Suppressor macrophage treated with lipopolysaccharide for 4 hours (primary cell): ENCODE data around the gene FOXN1.

Experiments used
- DNase-seq: peaks from one replicate; pipeline ENCODE4 v3.0.0-alpha.2; 2020

Gene FOXN1

DNA sequence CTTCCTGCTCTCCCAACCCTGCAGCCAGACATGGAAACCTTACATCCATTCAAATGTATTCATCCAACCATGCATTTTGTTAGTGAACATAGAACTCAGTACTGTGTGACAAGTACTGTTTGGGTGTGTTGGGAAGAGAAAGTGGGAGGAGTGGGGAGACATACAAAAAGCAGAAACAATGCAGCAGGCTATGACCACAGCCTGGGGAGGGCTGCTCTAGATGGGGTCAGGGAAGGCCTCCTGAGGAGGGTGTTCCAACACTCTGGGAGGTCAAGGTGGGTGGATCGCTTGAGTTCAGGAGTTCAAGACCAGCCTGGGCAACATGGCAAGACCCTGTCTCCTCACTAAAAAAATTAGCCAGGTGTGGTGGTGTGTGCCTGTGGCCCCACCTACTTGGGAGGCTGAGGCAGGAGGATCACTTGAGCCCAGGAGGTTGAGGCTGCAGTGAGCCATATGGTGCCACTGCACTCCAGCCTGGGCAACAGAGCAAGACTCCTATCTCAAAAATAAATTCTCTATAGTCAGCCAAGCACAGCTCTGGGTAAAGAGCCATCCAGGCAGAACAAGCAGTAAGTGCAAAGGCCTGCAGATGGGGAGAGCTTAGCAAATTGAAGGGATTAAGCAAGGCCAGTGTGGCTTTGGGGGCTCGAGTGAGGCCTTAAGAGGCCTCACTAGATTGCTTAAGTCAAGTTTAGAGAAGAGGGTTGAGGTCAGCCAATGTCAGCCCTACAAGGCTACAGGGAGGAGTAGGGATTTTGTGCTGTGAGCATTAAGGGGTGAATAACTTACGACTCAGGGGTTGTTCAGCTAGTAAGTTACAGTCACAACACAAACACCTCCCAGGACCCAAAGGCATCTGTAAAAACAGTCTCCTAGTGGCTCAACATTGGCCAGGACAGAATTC lies 27.2 kb upstream of the FOXN1 start:
- peak; percentile 16 for DNase-seq

DNA sequence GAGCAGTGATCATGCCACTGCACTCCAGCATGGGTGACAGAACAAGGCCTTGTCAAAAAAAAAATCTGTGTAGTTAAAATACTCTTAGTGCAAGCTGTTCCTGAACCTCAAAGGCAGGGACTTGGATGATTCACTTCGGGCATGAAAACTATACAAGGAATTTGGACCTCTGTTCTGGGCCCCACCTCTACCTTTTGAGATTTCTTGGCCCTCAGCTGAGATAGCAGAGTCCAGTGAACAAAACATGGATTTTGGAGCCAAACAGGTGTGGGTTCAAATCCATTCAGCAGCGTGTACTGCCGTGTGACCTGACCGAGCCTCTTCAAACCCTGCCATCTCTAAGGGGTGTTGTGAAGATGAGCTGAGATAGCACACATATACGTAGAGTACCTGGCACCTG lies 25.9 kb upstream of the FOXN1 start:
- DNase-seq: no peak

DNA sequence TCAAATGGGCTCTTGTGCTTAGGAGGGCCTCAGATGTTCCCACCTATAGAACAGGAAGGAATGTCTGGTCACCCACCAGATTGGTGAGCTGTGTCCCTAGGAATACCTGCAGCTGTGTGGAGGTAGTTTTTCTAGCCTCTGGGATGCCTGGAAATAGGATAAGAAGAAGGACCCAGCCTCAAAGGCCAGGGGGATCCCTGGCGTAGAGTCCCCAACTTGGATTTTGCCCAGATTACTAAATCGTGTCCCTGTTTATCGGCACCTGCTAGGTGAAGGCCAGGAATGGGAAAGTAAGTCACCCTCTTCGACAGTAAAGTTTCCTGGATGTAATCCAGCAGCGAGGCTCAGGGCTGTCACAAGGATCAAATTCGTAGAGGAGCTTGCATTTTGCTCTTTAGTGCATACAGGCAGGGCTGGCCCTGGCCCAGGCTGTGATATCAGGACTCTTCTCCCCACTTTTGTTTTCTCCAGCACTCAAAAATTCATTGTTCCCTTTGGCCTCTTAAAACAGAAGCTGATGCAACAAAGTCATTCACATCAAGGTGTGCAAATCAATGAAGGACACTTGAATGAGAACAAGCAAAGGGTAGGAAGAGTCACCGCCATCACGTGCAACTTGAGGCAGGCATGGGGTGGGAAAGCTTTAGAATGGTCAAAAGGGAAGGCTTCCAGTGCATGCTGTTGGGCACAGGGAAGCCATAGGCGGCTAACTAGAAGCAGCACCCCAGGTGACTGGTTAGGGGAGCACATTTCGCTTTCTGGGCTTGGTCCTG lies 25.2 kb upstream of the FOXN1 start:
- no peak for DNase-seq

DNA sequence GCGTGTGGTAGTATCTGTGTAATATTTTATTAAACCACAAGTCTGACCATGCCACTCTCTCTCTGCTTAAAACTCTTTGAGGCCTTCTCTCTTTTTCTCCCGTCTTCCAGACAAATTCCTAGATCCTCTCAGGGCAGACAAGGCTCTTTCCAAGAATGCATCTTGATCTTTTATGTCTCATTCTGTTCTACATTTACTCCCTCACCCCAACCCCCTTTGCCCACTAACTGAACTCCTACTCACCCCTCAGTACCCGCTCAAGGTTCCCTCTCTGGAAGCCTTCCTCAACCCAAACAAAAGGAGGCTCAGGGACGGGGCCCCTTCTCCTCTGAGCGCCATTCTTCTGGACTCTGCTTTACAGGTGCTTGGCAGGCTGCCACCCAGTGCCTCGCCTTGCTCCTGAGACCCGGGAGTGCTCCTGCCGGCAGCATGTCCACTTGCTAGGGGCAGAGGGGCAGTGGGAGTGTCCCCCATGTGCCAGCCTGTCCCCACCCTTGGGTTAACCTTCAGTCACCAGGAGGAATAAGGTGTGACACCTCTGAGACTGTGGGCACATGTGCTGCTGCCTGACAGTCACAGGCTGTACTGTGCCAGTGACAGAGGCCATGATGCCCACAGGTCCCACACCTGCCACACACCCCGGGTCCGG lies 23.5 kb upstream of the FOXN1 start:
- DNase-seq: no peak

DNA sequence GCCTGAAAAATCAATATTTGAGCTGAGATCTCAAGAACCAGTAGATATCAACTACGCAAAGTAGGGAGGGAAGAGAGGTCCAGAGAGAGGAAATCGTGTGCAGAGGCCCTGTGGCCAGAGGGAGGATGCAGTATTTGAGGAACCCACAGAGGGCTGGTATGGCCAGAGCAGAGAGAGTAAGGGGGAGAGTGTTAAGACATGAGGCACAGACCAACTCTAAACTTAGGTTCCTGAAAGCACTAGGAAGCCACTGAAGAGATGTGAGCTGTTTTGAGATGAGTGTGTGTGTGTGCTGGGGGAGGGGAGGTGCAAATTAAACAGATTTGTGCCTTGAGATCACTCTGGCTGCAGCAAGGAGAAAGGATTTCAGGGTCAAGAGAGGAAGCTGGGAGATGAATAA lies 21.9 kb upstream of the FOXN1 start:
- DNase-seq: no peak

DNA sequence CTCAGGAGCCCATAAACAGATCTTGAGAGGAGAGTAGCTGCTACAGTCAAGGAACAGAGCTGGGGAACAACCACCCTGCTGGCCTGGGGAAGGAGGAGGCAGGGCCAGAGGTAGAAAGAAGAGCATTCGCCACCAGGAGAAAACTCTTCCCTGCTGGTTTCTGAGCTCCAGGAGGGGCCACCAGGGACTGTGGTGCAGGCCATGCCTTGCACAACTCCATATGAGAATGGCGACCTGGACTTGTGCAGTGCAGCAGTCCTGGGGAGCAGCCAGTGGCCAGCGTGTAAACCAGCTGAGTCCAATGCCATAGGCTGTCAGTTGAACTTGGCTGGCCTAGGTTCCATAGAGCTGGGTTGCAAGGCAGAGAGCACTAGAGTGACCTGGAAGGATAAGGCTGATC lies 21.1 kb upstream of the FOXN1 start:
- no peak for DNase-seq

DNA sequence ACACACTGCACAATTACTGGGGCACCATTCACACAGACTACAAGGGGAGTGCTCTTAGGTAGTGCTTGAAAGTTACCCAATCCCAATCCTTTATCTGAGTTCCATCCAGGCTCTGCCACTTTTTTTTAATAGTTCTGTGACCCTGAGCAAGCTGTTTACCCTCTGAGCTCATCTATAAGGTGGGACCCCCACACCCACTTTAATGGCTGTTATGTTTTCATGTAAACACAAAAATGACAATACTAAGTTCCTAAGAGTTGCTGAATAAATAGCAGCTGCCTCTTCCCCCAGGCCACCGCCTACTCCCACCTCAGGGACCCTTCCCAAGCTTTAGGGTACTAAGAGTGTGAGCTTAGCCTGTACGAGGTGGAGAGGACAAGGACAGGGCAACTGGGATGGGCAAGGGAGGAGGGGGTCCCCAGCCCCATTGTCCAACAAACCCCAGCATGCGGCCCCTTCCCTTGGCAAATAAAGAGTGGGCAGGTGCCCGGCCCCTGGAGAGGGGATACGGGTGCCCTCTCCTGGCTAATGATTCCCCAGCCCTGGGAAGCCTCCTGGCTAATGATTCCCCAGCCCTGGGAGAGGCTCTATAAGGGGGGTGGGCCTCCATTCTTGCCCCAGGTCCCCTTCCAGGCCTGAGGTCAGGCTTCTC lies 18.1 kb upstream of the FOXN1 start:
- DNase-seq: no peak

DNA sequence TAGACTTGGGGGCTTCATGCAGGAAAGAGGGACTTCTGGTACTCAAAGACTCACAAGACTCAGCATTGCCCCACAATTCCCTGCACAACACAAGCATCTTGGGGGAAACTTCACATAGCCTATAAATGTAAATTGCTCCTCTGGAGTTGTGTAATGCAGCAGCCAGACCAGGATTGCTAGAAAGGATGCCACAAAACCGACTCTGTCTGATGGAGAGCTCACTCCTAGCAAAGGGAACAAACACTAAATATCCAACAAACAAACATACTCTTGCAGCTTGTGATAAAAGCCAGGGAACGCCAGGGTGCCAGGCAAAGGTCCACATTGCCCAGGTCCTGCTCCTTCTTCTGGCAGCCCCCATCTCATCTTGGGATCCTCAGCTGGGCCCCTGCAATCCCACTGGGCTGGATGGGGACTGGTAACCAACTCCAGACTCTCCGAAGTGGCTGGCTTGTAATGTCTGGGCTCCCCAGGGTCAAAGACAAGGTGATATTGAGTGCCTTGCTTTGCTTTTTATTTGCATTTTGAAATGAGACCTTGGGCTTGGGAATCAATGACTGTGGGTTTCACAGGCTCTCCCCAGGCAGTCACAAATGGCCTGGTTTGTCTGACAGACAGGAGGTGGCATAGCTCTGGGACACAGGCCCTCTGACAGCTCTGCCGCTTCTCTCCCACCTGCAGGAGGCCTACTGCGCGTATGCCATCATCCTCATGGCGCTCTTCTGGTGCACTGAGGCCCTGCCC lies 17.4 kb upstream of the FOXN1 start:
- no peak for DNase-seq

DNA sequence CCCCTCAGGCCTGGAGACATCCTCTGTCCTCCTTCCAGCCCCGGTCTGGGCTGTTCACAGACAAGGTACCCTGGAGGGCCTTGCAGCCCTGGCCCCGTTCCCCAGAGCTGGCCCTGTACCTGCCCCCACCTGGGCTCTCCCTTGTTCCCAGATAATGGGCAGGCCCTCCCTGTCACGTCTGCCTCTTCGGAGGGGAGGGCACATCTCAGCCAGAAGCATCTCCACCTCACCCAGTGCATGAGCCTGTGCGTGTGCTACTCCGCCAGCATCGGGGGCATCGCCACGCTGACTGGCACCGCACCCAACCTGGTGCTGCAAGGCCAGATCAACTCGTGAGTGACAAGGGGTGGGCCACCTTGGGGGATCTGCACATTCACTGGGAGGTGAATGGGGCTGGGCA lies 14.9 kb upstream of the FOXN1 start:
- no peak for DNase-seq

DNA sequence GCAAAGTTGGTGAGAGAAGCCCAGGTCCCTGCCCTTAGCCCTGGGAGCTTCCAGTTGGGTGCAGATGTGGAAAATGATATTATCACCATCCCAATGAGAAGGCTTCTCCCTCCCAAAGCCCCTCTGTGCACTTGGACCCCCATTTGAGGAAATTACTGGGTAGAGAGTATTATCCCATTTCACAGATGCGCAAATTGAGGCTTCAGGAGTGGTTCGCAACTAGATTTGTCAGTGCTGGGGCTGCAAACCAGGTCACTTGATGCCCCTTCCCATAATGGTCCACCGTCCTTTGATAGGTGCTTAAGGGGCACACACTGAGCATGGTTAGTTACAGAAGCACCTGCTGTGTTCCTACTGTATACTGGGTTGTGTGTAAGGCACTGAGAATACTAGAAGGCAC lies 14.3 kb upstream of the FOXN1 start:
- DNase-seq: no peak

DNA sequence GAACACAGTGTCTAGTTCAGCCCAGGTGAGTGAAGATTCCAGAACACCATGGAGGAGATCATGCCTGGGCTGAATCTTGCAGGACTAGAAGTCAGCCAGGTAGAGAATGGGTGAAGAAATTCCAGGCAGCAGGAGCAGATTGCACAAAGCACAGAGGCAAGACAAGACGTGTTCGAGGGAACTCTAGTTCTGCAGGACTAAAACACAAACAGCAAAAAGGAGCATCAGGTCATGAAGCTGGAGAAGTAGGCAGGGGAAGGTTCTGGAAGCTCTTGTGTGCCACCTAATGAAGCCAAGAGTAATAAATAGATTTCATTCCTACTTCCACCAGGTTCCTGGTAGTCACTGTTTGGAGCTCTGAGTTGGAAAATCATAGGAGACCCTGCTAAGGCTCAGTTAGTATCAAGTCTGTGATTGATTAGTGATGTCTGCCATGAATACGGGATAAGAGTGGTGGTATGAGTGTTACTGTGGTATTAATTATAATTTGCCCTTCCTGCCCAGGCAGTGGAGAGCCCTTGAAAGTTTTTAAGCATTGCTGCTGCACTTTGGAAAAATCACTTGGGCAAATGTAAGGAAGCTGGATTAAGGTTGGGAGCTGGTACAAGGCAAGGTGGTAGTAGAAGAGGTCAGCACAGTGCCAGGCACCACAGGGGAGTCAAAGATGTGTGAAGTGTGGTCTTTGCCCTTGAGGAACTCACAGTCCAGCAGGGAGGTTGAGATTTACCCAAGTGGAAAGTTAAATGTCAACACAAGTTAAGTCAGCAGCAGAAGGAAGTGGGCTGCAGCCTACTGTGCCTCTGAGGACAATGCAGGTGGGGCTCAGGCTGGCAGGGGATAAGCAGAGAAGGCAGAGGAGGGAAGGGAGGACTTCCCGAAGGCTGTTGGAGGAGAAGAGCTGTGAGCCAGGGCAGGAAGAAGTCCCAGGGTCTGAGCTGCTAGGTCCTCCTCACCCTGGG lies 13.5 kb upstream of the FOXN1 start:
- DNase-seq: no peak

DNA sequence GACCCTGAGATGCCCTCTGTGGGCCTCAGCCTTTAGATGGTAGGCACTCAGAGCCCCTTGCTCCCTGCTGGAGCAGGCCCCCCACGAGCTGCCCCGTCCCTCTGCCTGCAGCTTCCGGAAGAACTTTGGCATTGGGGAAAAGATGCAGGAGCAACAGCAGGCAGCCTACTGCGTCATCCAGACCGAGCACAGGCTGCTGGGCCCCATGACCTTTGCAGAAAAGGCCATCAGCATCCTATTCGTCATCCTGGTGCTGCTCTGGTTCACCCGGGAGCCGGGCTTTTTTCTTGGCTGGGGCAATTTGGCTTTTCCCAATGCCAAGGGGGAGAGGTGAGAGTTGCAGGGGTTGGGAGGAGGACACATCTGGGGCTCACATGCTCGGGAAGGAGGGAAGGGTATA lies 12.7 kb upstream of the FOXN1 start:
- no peak for DNase-seq

DNA sequence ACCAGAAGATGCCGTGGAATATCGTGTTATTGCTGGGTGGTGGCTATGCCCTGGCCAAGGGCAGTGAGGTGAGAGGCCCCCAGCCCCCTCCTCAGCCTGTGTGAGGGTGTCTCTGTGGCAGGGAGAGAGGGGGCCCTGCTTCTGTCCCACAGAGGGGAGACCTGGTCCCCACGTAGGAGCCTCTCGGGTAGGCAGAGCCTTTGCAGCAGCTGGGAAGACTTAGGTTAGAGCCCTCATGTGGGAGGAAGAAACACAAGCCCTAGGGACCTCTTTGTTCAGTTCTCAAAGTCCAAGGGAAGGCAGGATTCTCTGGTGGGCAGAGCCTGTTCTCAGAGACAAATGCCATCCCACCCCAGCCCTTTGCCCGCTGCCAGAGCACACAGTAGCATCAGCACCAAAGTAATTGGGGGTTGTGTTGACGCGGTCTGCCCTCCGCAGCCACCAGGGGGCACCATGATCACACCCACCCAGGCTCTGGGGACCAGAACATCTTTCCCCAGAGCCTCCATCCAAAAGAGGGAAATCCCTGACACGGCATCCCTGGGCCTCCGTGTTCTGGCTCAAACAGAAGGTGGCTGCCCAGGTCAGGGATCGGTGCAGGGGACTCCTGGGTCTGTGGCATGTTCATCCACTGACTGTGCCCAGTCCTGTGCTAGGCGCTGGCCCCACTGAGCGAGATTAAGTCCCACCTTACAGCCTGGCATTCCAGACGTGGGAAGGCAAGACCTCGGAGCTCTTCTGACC lies 11.5 kb upstream of the FOXN1 start:
- peak; percentile 78 for DNase-seq

DNA sequence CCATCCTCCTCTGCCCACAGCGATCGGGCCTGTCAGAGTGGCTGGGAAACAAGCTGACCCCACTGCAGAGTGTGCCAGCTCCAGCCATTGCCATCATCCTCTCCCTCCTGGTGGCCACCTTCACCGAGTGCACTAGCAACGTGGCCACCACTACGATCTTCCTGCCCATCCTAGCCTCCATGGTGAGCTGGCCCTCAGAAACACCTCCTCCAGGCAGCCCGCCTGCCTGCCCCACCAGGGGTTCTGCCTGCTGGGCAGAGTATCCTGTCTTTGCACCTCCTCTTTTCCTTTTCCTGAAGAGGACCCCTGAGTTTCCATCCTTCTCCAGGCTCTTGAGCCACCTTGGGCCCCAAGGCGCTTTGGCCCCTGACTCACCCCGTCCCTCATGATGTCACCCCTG lies 10.5 kb upstream of the FOXN1 start:
- no peak for DNase-seq

DNA sequence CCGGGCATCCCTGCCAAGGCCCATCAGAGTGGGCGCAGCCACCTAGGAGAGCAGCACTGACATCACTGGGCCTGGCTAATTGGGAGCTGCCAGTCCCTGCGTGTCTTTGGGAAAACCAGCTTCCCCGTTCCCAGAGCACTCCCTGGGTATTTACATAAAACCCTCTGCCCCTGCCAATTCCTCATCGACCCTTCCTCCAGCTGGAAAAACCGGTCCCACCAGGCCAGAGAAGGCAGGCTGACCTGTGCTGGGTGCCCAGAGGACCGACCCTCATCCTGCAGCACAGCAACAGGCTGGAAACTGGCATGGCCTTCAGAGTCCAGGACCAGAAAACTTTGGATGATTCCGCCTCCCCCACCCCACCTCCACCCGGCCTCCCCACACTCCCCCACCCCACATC lies 8.2 kb upstream of the FOXN1 start:
- no peak for DNase-seq

DNA sequence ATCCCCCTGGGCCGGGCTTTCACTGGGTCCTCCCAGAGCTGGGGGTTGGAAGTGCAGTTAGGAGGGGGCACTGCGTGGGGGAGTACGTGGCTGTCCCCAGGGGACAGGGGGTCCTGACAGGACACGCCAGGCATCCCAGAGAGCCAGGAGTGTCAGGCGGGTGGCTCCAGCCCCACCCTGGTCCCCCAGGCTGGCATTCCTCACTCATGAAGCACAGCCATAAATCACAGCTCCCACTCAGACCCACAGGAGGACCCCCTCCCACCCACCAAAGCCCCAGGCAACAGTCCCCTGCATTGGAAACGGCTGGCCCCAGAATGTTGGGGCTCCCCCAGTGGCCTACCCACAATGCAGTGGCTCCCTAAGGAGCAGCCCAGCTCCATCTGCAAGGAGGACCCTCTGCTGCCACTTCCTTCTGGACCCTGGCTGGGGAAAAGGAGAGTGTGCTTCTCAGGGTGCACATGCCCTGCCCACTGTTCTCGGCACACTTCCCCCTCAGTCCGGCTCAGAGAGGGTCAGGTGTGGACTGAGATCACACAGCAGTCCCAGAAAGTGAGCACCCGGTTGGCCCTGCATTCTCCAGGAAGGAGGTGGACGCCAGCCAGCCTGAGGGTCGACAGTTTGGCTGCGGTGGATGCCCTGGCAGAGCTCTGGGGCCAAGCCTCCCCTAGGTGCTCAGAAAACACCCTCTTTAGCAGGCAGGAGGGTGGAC lies 7.3 kb upstream of the FOXN1 start:
- DNase-seq: no peak

DNA sequence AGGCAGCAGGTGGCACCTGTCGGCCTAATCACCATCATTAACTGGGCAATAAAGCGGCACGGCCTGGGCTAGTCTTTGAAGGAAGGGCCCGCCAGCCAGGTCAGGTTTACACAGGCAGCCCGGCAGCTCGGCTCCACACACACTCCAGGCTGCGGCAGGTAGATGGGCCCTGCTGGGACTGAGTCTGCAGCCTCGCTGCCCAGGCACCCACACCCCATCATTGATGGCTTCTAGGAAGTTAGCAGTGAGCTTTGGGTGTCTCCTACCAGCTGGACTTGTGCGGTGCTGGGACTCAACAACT lies 6.8 kb upstream of the FOXN1 start:
- DNase-seq: no peak

DNA sequence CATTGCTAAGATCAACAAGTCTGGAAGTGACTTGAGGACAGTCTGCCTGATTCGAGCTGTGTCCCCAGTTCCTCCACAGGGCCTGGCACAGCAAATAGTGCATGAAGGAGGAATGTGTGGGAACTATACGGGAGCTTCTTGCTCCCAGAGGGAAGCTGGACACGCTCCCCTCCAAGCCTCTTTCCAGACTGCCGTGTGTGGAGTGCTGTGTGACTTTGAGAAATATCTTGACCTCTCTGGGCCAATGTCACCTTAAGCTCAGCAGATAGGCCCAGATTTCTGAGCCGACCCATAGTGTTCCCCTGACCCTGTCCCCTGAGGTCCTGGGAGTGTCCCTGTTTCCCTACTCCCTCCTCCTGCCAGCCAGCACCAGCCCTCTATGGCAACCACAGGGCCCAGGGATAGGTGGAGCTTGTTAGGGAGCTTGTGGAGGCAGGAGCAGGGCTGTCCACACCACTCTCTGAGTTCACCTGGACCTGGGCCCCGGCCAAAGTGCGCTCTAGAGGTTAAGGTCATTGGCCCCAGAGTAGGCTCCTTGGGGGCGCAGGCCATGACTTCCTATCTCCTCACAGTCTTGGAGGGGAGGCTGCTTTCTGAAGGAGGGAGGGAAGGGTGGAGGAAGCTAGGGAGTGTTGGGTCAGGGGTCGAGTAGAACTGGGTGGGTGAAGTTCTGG lies 6.3 kb upstream of the FOXN1 start:
- no peak for DNase-seq

DNA sequence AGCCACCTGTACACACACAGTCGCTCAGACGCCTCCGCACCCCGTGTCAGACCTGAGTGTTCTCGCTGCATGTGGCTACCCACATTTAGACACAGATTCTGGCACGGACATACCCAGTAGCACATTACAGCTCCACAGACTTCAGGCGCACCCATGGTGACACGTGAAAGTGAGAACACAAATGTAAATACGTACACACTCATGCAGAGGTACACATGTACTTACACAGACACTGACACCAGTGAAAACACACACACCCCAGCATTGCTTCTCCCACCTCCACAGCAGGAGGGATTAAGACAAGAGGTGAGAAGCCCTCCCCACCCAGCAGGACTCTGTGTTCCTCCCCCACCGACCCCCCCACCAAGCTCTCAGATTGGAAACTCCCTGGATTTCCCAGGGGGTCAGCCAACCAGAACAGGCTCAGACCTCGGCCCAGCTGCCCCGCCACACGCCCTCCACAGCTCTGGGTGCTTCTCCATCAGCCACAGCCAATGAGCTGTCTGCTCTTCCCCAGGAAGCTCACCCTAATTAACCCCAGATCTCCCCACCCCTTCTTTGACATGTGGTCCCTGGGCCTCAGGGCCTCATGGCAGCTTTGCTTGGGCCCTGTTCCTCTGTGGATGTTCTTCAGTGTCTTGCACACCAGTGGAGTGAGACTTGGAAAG lies 5.3 kb upstream of the FOXN1 start:
- DNase-seq: no peak
